OCI-LY1 (cell line): ENCODE results near the gene CAPRIN2.

ENCODE experiments used
- H2AFZ ChIP-seq: fragments of 200-600 bp; sonication (generic), shearing (Covaris generic); 2 replicates; pipeline ENCODE4 v1.6.0; 2014; ENCODE audit warnings: antibody characterized with exemption, mild to moderate bottlenecking, low read length
- H3F3A ChIP-seq: fragments of 200-600 bp; sonication (generic), shearing (Covaris generic); 2 replicates; pipeline ENCODE4 v1.6.0; 2014; ENCODE audit warnings: mild to moderate bottlenecking, antibody characterized with exemption, low read length, moderate library complexity; ENCODE audit not compliant: insufficient read depth
- H3K27ac ChIP-seq: fragments of 200-600 bp; sonication (generic); 2 replicates; pipeline ENCODE4 v1.5.1; 2014; ENCODE audit warnings: low read length, mixed run types, mild to moderate bottlenecking, low read depth; ENCODE audit not compliant: poor library complexity, severe bottlenecking
- H3K27me3 ChIP-seq: fragments of 200-600 bp; sonication (generic); 2 replicates; pipeline ENCODE4 v1.6.0; 2014; ENCODE audit warnings: antibody characterized with exemption, mild to moderate bottlenecking, low read length, moderate library complexity; ENCODE audit not compliant: insufficient read depth
- H3K36me3 ChIP-seq: fragments of 200-600 bp; sonication (generic); 2 replicates; pipeline ENCODE4 v1.6.1; 2014; ENCODE audit warnings: mild to moderate bottlenecking, antibody characterized with exemption, low read length, moderate library complexity, mixed read lengths; ENCODE audit not compliant: insufficient read depth
- H3K4me1 ChIP-seq: fragments of 200-600 bp; sonication (generic); 2 replicates; pipeline ENCODE4 v1.5.1; 2014; ENCODE audit warnings: mild to moderate bottlenecking, low read length, moderate library complexity; ENCODE audit not compliant: insufficient read depth, severe bottlenecking
- H3K4me2 ChIP-seq: fragments of 200-600 bp; sonication (generic), shearing (Covaris generic); 2 replicates; pipeline ENCODE4 v1.6.1; 2014; ENCODE audit warnings: low read length
- H3K4me3 ChIP-seq: fragments of 200-600 bp; sonication (generic); 2 replicates; pipeline ENCODE4 v1.5.1; 2014; ENCODE audit warnings: low read length, low read depth, mild to moderate bottlenecking, mixed read lengths; ENCODE audit not compliant: poor library complexity, severe bottlenecking
- H3K79me2 ChIP-seq: fragments of 200-600 bp; shearing (Covaris generic); 2 replicates; pipeline ENCODE4 v1.6.1; 2016; ENCODE audit warnings: mixed run types, low read length, mixed read lengths; ENCODE audit not compliant: insufficient read depth
- H3K9ac ChIP-seq: fragments of 200-600 bp; sonication (generic), shearing (Covaris generic); 2 replicates; pipeline ENCODE4 v1.6.1; 2014; ENCODE audit warnings: mild to moderate bottlenecking, low read length, mixed read lengths
- H3K9me2 ChIP-seq: fragments of 200-600 bp; sonication (generic), shearing (Covaris generic); 2 replicates; pipeline ENCODE4 v1.6.1; 2014; ENCODE audit warnings: low read depth, mild to moderate bottlenecking, low read length, mixed read lengths
- H3K9me3 ChIP-seq: fragments of 200-600 bp; shearing (Covaris generic); 2 replicates; pipeline ENCODE4 v1.6.1; 2014; ENCODE audit warnings: low read length, mixed read lengths
- H4K20me1 ChIP-seq: fragments of 200-600 bp; sonication (generic), shearing (Covaris generic); 2 replicates; pipeline ENCODE4 v1.6.0; 2016; ENCODE audit warnings: mild to moderate bottlenecking, low read length; ENCODE audit not compliant: insufficient read depth
- EZH2 ChIP-seq: fragments of 200-600 bp; sonication (generic), shearing (Covaris generic); IDR thresholded peaks from 2 replicates; pipeline ENCODE4 v1.8.0; 2017; ENCODE audit warnings: borderline replicate concordance, mixed run types, mild to moderate bottlenecking, antibody characterized with exemption, low read length, moderate library complexity, mixed read lengths
- TF ChIP-seq, protein P1 (sequence below): fragments of 200-600 bp; sonication (generic), shearing (Covaris generic); IDR thresholded peaks from 2 replicates; pipeline ENCODE4 v1.5.1; 2017; ENCODE audit warnings: mild to moderate bottlenecking, antibody characterized with exemption, low read length, moderate library complexity, mixed read lengths

The CAPRIN2 gene

DNA sequence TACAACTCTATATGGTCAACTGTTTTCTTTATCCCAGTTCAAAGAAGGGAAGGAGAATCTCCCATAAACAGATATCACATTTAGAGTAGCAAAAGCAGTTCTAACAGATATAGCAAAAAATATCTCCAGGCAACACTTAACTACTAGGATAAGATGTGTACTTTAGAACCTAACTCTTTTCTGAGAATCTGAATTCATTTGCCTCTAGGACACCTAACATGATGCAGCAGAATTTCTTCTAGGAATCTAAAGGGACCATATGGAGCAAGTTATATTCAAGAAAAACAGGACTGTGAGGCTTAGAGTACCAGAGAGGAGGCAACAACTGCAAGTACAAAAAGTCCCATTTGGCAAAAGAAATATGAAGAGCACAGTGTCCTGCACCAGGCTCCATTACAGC, 24.4 kb upstream of the CAPRIN2 start:
- peaks cover 4% of the 10 kb centered on the region; the same call in 1 of the 2 replicates for H3K9me3 ChIP-seq
- no peaks in the 10 kb centered on the region for H3F3A ChIP-seq
- no peaks in the 10 kb centered on the region for H4K20me1 ChIP-seq
- H3K4me3 ChIP-seq = no peak overlapping the region
- H3K27me3 ChIP-seq = no peaks in the 10 kb centered on the region; the same call in 1 of the 2 replicates
- no peaks in the 10 kb centered on the region for H3K79me2 ChIP-seq
- TF ChIP-seq EZH2 = no peak
- TF ChIP-seq, protein P1, sequence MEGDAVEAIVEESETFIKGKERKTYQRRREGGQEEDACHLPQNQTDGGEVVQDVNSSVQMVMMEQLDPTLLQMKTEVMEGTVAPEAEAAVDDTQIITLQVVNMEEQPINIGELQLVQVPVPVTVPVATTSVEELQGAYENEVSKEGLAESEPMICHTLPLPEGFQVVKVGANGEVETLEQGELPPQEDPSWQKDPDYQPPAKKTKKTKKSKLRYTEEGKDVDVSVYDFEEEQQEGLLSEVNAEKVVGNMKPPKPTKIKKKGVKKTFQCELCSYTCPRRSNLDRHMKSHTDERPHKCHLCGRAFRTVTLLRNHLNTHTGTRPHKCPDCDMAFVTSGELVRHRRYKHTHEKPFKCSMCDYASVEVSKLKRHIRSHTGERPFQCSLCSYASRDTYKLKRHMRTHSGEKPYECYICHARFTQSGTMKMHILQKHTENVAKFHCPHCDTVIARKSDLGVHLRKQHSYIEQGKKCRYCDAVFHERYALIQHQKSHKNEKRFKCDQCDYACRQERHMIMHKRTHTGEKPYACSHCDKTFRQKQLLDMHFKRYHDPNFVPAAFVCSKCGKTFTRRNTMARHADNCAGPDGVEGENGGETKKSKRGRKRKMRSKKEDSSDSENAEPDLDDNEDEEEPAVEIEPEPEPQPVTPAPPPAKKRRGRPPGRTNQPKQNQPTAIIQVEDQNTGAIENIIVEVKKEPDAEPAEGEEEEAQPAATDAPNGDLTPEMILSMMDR = no peak
- no peaks in the 10 kb centered on the region for H3K36me3 ChIP-seq
- no peaks in the 10 kb centered on the region for H3K4me1 ChIP-seq
- H3K9me2 ChIP-seq = no peaks in the 10 kb centered on the region
- H3K27ac ChIP-seq = no peak overlapping the region
- H2AFZ ChIP-seq = no peak overlapping the region
- no peak overlapping the region for H3K4me2 ChIP-seq
- H3K9ac ChIP-seq = no peak overlapping the region

DNA sequence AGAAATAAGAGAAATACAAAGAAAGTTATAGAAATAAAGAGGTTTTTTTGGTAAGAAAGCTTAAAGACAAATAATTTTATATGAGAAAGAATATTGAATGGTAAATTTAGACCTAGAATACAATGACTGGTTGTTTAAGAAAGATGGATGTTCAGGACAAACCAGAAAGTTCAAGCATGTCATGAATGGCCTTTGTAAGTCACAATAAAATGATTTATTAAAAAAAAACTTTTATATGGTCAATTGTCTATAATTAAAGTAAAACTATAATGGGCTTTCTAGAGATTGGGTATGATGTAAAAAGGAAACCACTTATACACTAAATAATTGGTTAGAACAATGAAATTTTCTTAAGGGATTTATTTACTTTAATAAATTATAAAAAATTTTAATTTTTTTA, 19.8 kb upstream of the CAPRIN2 start:
- no peaks in the 10 kb centered on the region for H3F3A ChIP-seq
- H4K20me1 ChIP-seq = no peaks in the 10 kb centered on the region
- no peak overlapping the region for H3K4me2 ChIP-seq
- no peak overlapping the region for H3K4me3 ChIP-seq
- H3K9me3 ChIP-seq = peaks cover 7% of the 10 kb centered on the region; the same call in 1 of the 2 replicates
- H3K27me3 ChIP-seq = no peaks in the 10 kb centered on the region
- no peaks in the 10 kb centered on the region for H3K4me1 ChIP-seq
- H3K27ac ChIP-seq = no peak overlapping the region
- no peaks in the 10 kb centered on the region for H3K9me2 ChIP-seq
- no peak for TF ChIP-seq EZH2
- TF ChIP-seq, protein P1 = no peak
- no peaks in the 10 kb centered on the region for H3K36me3 ChIP-seq
- H2AFZ ChIP-seq = no peak overlapping the region
- H3K9ac ChIP-seq = no peak overlapping the region
- no peaks in the 10 kb centered on the region for H3K79me2 ChIP-seq

DNA sequence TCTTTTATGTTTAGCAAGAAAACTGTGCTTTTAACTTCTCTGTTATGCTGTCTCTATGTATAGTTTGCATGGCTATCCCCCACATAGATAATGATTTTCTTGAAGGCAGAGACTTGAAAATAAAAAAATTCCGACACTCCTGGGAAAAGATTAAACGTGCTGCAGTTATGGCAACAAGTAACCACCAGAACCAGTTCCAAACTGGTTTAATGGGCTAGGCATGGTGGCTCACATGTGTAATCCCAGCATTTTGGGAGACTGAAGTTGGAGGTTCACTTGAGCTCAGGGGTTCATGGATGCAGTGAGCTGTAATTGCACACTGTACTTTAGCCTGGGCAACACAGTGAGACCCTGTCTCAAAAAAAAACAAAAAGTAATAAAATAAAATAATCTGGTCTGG, 15.1 kb upstream of the CAPRIN2 start:
- no peaks in the 10 kb centered on the region for H3K79me2 ChIP-seq
- H3K27ac ChIP-seq = no peak overlapping the region
- no peak overlapping the region for H3K4me2 ChIP-seq
- no peaks in the 10 kb centered on the region for H4K20me1 ChIP-seq
- TF ChIP-seq, protein P1 = no peak
- H3K9ac ChIP-seq = no peak overlapping the region
- H3K27me3 ChIP-seq = no peaks in the 10 kb centered on the region
- H3K9me3 ChIP-seq = 0 out of 2 replicates have a peak, but pooled peaks cover 3% of the 10 kb centered on the region
- H3K4me1 ChIP-seq = no peaks in the 10 kb centered on the region
- no peaks in the 10 kb centered on the region for H3K9me2 ChIP-seq
- H2AFZ ChIP-seq = no peak overlapping the region
- no peaks in the 10 kb centered on the region for H3F3A ChIP-seq
- H3K4me3 ChIP-seq = no peak overlapping the region
- H3K36me3 ChIP-seq = no peaks in the 10 kb centered on the region
